Transverse colon (tissue), 4 donors: ENCODE results near the gene TMC2. TPM values are rescaled to one million over a fixed set of nuclear protein-coding genes. Genes with fewer than 3 reads are reported as not detected.

Source experiments
- DNase-seq: peaks from one replicate; pipeline ENCODE4 v3.0.0-alpha.2; 2019
- H3K27ac ChIP-seq, 4 donors: fragments of 200-600 bp; sonication (generic); 2 replicates each; pipeline ENCODE4 v1.5.1; 2016 to 2018; ENCODE audit warnings: inconsistent platforms in 4 of 4
- H3K27me3 ChIP-seq: fragments of 200-600 bp; sonication (generic); 2 replicates; pipeline ENCODE4 v1.5.1; 2017; ENCODE audit warnings: inconsistent platforms
- H3K36me3 ChIP-seq, 4 donors: fragments of 200-600 bp; sonication (generic); 2 replicates each; pipeline ENCODE4 v1.5.1; 2017 to 2019; ENCODE audit warnings: inconsistent platforms in 4 of 4
- H3K4me1 ChIP-seq, 4 donors: fragments of 200-600 bp; sonication (generic); 2 replicates each; pipeline ENCODE4 v1.5.1; 2017 to 2020; ENCODE audit warnings: inconsistent platforms in 4 of 4
- H3K4me3 ChIP-seq, 4 donors: fragments of 200-600 bp; sonication (generic); 1 replicate in 1 of 4; 2 replicates in 3 of 4; pipeline versions ENCODE4 v1.5.1 to v1.6.1; 2017 to 2019; ENCODE audit warnings: inconsistent platforms in 4 of 4
- H3K9me3 ChIP-seq, 2 donors: fragments of 200-600 bp; sonication (generic); 2 replicates each; pipeline ENCODE4 v1.5.1; 2017 to 2019; ENCODE audit warnings: inconsistent platforms in 2 of 2
- CTCF ChIP-seq, 5 experiments: fragments of 200-600 bp in 3 of 5; fragments of 450-650 bp in 2 of 5; sonication (generic) in 3 of 5; IDR thresholded peaks; 1 replicate in 2 of 5; 2 replicates in 3 of 5; pipeline ENCODE4 v1.5.1; 2016 to 2017; ENCODE audit warnings: antibody characterized with exemption in 5 of 5, inconsistent platforms in 3 of 5, mild to moderate bottlenecking in 2 of 5, moderate library complexity in 1 of 5
- EP300 ChIP-seq: sonication (generic); formaldehyde crosslinking; IDR thresholded peaks from one replicate; pipeline ENCODE4 v1.6.1; 2017; ENCODE audit warnings: antibody characterized with exemption, low read depth
- POLR2A ChIP-seq: fragments of 450-650 bp; IDR thresholded peaks from one replicate; pipeline ENCODE4 v1.6.1; 2016; ENCODE audit warnings: antibody characterized with exemption, mild to moderate bottlenecking, moderate library complexity
- POLR2AphosphoS5 ChIP-seq, 3 donors: sonication (generic); formaldehyde crosslinking; IDR thresholded peaks; one replicate each; pipeline ENCODE4 v1.6.1; 2016; ENCODE audit warnings: antibody characterized with exemption in 3 of 3
- WGBS, 2 donors: methylation state at CpG; one replicate each; pipeline ENCODE4 v1.1.5; 2018; ENCODE audit warnings: low coverage in 1 of 2; 5-methylcytosine and 5-hydroxymethylcytosine counted together
- in situ Hi-C, 4 donors: fragments of 200-750 bp; cut with MboI; loops; one replicate each; pipeline versions ENCODE4 v1.15.0 to v1.15.1; 2017; ENCODE audit warnings: low sequenced_read_pairs in 3 of 4, low pct_ligation_motif_present in 1 of 4, low pct_unique_long_range_greater_than_20kb in 1 of 4
- intact Hi-C: fragments of 100-400 bp; cut with DNase I; formaldehyde crosslinking; loops from one replicate; pipeline ENCODE4 v1.15.1; 2023; ENCODE audit warnings: low total_unique reads
- total RNA-seq, 4 donors: library from RNA; depleted of rRNA; stranded (reverse); fragments of >200 nt; gene quantifications; one replicate each; pipeline ENCODE4 v1.1.0, GENCODE V29; 2016

TMC2 gene
- total RNA-seq, 4 donors from 2014 or later: not detected

- WGBS, 2 donors: 60 to 81% methylated on average over 2 to 9 of the region's 9 CpGs
- intact Hi-C loops (no loop called here), in situ Hi-C loops (no loop called here)
- no peaks in the 10 kb centered on the region for H3K27me3 ChIP-seq
- TF ChIP-seq POLR2A (no peak), POLR2AphosphoS5 (IDR thresholded peaks at IDR 0.05) (no peak), CTCF (IDR thresholded peaks at IDR 0.05) (no peak), EP300 (no peak)
- DNase-seq: no peak
- H3K4me1 ChIP-seq: no peaks in the 10 kb centered on the region
- H3K4me3 ChIP-seq: no peak overlapping the region
- no peaks in the 10 kb centered on the region for H3K36me3 ChIP-seq
- H3K27ac ChIP-seq: no peak overlapping the region
- H3K9me3 ChIP-seq: no peaks in the 10 kb centered on the region
Observed at GRCh38 chr20:2616634-2617033, 80.3 kb downstream of the TMC2 start.

- intact Hi-C loops (no loop called here), in situ Hi-C loops (no loop called here)
- H3K27me3 ChIP-seq: no peaks in the 10 kb centered on the region
- WGBS, 2 donors: 83 to 92% methylated on average over 4 to 16 of the region's 16 CpGs
- H3K27ac ChIP-seq: no peak overlapping the region
- H3K4me3 ChIP-seq: no peak overlapping the region
- TF ChIP-seq EP300 (no peak), CTCF (IDR thresholded peaks at IDR 0.05) (no peak), POLR2A (no peak), POLR2AphosphoS5 (IDR thresholded peaks at IDR 0.05) (no peak)
- no peak for DNase-seq
- no peaks in the 10 kb centered on the region for H3K36me3 ChIP-seq
- H3K4me1 ChIP-seq: no peaks in the 10 kb centered on the region
- H3K9me3 ChIP-seq: no peaks in the 10 kb centered on the region
Observed at GRCh38 chr20:2617099-2617714, 80.8 kb downstream of the TMC2 start.

GRCh38 chr20:2618815-2619214, 82.4 kb downstream of the TMC2 start:
- WGBS, 2 donors: 70 to 86% methylated on average over 2 to 6 of the region's 6 CpGs
- intact Hi-C loops (no loop called here), in situ Hi-C loops (no loop called here)
- no peaks in the 10 kb centered on the region for H3K36me3 ChIP-seq
- H3K9me3 ChIP-seq: no peaks in the 10 kb centered on the region
- H3K4me3 ChIP-seq: no peak overlapping the region
- H3K27me3 ChIP-seq: no peaks in the 10 kb centered on the region
- TF ChIP-seq POLR2A: no peak
- H3K27ac ChIP-seq: no peak overlapping the region
- no peak for DNase-seq
- H3K4me1 ChIP-seq: no peaks in the 10 kb centered on the region

GRCh38 chr20:2619337-2619736, 83.0 kb downstream of the TMC2 start:
- 45% methylated on average over 2 of the region's 2 CpGs; no CpG with 5 or more reads in 1 of the 2 donors for WGBS, 2 donors
- H3K4me1 ChIP-seq: no peaks in the 10 kb centered on the region
- no peak overlapping the region for H3K4me3 ChIP-seq
- no peak for DNase-seq
- intact Hi-C loops (no loop called here), in situ Hi-C loops (no loop called here)
- H3K27me3 ChIP-seq: no peaks in the 10 kb centered on the region
- no peaks in the 10 kb centered on the region for H3K9me3 ChIP-seq
- no peak overlapping the region for H3K27ac ChIP-seq
- H3K36me3 ChIP-seq: no peaks in the 10 kb centered on the region
- TF ChIP-seq POLR2AphosphoS5 (IDR thresholded peaks at IDR 0.05): no peak
- TF ChIP-seq CTCF (IDR thresholded peaks at IDR 0.05): no peak
- no peak for TF ChIP-seq EP300
- TF ChIP-seq POLR2A: no peak
